Measurements from ENCODE around the gene HCCS.
"Not testable (repeated sequence)": the region's sequence is repeated elsewhere in the genome, so short reads cannot be mapped to it uniquely, and the experiment has no call there.

Gene HCCS

DNA sequence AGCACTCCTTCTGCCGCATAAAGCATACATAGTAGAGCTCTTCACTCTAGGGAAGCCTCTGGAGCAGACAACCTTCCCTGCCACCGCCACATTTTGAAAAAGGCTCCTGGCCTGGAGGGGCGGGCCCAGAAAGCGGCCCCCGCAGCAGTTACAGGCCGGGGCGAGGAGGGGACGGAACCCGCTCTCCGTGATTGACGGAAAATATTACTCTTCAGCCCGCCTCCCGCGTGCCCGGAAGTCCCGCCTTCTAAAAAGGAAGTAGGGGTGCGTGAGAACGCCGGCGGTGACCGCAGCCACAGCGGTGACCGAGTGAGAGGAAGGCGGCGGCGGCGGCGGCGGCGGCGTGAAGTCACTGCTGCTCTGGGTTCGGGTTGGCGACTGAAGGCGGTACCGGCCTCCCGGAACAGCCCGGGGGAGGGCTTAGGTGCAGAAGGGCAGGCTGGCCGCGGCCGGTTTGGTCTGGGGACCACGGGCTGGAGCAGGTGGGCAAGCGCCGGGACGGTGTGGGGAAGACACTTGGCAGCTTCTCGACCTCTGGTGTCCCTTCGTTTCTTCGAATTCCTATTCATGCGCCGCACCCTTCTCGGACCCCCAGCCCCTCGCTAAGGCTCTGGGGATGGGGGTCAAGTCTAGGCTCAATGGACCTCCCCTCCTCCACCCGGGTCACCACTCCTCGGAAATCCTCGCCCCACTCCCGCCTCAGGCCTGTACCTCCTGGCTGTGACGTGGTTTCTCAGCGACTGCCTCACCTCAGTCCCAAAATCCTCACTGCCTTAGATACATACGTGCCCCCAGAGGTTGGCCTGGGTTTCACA, at the start of gene HCCS:
TSS of gene HCCS (plus strand) at position 296 of the 815 bp plus-strand sequence. CDS start 729 bp downstream, outside the sequence.
- DNase-seq, result peak; percentile 71 to 72

DNA sequence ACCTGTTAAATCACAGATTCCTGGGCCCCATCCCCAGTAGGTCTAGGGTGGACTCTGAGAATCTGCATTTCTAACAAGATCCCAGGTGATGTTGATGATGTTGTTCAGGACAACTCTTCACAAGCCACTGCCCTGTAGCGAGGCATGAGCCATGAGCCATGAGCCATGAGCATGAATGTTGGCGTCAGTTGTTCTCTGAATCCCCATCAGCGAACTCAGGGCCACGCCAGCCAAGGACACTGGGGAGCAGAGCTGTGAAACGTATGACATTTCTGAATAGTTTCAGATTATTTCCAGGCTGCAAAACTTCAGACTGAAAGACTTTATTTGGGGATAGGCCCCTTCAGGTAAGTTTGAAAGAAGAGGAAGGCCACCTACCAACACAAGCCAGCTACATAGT, 46.9 kb upstream of the HCCS start:
- no peak for DNase-seq

- DNase-seq, result no peak
Observed at GRCh38 chrX:11064851-11065600, 46.1 kb upstream of the HCCS start.

DNA sequence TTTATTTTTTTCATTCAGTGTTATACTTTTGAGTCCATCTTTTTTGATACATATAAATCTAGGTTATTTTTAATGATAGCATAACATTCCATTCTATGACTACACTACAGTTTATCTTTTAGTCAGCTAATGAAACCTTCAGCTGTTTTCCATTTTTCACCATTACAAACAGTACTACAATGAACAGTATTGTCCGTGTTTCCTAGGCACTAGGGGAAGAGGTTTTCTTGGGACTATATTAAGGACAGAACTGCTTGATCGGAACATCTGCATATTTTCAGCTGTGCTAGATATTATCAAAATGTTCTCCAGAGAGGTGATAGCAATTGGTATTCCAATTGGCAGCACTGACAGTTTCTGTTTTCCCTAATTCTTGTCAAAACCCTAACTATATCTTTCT, 44.3 kb upstream of the HCCS start:
- DNase-seq, result no peak

DNA sequence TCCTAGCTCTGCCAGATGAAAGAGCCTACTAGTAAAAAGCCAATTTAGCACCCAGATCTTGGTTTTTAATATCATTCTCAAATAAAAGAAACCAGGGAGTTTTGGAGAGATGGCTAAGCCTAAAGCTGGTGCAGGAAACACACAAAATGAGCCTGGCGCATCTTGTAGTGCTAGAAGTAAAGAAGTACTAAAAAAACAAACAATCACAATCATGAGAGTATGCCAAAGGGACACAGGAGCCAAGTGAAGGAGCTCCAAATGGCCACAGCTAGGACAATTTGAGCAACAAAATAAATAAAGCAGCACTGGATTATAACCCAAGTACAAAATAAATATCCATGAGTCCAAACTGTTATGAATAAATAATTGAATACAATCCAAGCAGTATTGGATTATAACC, 37.8 kb upstream of the HCCS start:
- DNase-seq, result no peak

DNA sequence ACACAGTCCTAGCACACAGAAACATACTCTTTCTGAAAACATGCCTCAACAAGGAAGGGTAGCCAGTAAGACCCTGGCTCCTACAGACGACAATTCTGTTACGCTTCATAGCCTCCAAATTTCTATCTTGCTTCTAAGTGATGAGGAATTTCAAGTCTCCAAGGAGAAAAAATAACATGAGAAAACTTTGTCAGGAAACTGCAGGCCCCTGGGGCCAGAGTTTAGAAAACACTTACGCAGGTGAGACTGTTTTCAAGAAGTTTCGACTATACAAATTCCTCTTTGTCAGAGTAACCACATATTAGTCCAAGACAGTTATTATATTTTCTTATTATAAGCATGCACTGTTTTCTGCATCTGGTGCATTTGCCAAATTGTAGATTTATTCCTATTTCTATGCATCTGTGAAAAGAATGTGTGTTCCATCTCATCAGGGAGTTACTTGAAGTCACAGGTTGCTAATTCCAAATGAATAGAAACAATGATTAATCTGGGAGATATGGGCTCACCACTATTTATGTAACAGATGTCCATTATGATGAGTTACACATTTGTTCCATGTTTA, 30.3 kb upstream of the HCCS start:
- no peak for DNase-seq

- DNase-seq, result no peak
Observed at GRCh38 chrX:11081511-11081910, 29.6 kb upstream of the HCCS start.

DNA sequence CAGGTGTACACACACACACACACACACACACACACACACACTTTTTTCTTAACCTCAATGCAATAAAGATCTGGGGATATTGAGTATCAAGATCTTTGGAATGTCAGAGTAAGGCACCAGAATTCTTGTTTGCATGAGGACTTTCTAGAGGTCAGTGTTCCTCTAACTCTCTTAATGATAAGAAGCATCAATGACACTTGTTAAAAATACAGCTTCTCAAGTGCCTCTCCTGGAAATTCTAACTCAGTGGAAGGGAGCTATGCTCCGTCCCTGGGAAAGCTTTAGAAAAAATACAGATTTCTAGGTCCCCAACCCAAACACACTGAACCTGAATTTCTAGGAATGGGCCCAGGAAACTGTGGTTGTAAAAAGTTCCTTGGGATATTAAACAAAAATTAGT, 25.8 kb upstream of the HCCS start:
- DNase-seq, result no peak

- no peak for DNase-seq
Observed at GRCh38 chrX:11089802-11090201, 21.3 kb upstream of the HCCS start.

GRCh38 chrX:11097933-11098332, 13.2 kb upstream of the HCCS start:
- DNase-seq, result no peak

- no peak for DNase-seq
Observed at GRCh38 chrX:11099465-11099864, 11.7 kb upstream of the HCCS start.

DNA sequence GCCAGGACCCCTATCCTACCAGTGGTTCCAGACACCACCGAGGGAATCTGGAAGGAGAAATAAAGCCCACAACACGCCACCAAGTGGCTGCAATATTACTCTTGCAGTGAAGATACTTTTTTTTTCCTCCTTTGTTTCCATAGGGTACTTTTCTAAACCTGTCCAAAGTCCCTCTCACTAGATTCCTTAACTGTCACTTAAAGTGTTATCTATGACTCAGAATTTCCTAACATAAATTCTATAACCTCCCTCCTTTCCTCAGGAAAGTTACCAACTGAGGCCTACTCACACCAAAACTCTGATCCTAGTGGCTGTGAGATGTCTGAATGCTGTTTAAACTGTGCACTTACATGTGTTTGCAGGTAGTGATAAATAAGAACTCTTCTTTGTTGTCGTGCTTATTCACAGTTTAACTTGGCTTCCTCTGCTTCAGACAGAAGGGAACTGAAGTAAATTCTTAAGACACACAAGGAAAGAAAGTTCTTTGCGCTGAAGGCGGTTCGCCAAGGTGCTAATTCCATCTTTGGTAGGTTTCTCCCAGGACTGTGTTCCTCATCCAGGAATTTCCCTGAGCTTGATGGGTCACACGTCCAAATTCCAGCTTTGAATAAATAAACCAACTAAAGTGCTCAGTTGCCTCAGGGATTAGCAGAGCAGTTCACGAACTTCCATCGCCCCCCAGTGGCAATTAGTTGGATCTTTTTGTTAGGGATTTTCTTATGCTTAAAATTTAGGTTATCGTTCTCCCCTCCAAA, 10.7 kb upstream of the HCCS start:
- peak in 1 of 2 experiments; percentile 1 for DNase-seq

GRCh38 chrX:11103006-11103405, 8.1 kb upstream of the HCCS start:
- no peak for DNase-seq

- no peak for DNase-seq
Observed at GRCh38 chrX:11103751-11104150, 7.4 kb upstream of the HCCS start.

- no peak for DNase-seq
Observed at GRCh38 chrX:11105080-11105479, 6.1 kb upstream of the HCCS start.

GRCh38 chrX:11108253-11108941, 2.7 kb upstream of the HCCS start:
- no peak for DNase-seq

GRCh38 chrX:11109968-11110367, 1.2 kb upstream of the HCCS start:
- no peak for DNase-seq

DNA sequence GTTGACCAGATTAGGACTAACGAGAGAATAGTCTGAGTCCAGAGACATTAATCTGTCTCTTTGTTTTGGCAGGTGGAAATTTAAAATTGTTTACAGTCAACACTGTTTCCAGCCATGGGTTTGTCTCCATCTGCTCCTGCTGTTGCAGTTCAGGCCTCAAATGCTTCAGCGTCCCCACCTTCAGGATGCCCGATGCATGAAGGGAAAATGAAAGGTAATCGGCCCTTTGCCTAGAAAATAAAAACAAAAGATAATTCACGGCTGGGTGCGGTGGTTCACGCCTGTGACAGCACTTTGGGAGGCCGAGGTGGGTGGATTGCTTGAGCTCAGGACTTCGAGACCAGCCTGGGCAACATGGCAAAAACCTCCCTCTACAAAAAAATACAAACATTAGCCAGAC, 815 bp downstream of the HCCS start:
- DNase-seq, result no peak

GRCh38 chrX:11113731-11114130, 2.6 kb downstream of the HCCS start:
- DNase-seq, result no peak

DNA sequence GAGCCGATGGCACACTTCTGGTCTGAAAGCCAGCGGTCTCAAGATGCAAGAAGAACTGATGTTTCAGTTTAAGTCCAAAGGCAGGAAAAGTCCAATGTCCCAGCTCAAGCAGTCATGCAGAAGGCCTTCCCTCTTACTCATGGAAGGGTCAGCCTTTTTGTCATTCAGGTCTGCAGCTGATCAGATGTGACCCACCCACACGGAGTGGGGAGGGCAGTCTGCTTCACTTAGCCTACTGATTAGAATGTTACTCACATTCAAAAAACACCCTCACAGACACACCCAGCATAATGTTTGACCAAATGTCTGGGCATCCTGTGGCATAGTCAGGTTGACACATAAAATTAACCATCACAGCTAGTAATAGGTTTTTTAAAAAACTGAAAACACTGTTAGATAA, 6.6 kb downstream of the HCCS start:
- DNase-seq, result no peak

GRCh38 chrX:11119313-11119943, 8.3 kb downstream of the HCCS start:
- no peak for DNase-seq

DNA sequence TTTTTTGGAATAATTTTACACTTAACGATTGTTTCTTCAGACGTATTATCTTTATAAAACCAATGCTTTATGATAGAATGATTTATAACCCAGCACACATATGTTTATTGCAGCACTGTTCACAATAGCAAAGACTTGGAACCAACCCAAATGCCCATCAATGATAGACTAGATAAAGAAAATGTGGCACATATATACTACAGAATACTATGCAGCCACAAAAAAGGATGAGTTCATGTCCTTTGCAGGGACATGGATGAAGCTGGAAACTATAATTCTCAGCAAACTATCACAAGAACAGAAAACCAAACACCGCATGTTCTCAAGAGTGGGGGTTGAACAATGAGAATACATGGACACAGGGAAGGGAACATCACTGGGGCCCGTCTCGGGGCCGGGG, 12.0 kb downstream of the HCCS start:
- DNase-seq, result not testable (repeated sequence)

All from NCI-H1930 (cell line).